Kidney (tissue), 14 donors: ENCODE data around the gene TSC22D3. TPM values are rescaled to one million over a fixed set of nuclear protein-coding genes. Genes with fewer than 3 reads are reported as not detected.
"Not testable (repeated sequence)": the region's sequence is repeated elsewhere in the genome, so short reads cannot be mapped to it uniquely, and the experiment has no call there.

ENCODE experiments used
- DNase-seq, 5 donors: peaks; one replicate each; pipeline ENCODE4 v3.0.0-alpha.2; 2013 to 2020
- FAIRE-seq: peaks from 2 replicates; lab custom pipeline; 2012; peaks lifted over from hg19 to GRCh38; lab: Jason Lieb, UNC
- H3K27ac ChIP-seq, 2 donors: one replicate each; pipeline ENCODE4 v1.7.0; 2013; ENCODE audit warnings: low read depth in 2 of 2, low read length in 2 of 2, inconsistent platforms in 1 of 2
- H3K27me3 ChIP-seq: one replicate; pipeline ENCODE4 v1.7.1; 2013; ENCODE audit warnings: low read length, inconsistent platforms; ENCODE audit not compliant: control insufficient read depth, insufficient read depth
- H3K36me3 ChIP-seq, 3 donors: one replicate each; pipeline versions ENCODE4 v1.7.0 to v1.7.1; 2013; ENCODE audit warnings: low read length in 3 of 3, control low read depth in 1 of 3, inconsistent platforms in 1 of 3; ENCODE audit not compliant: insufficient read depth in 3 of 3, control insufficient read depth in 2 of 3
- H3K4me1 ChIP-seq, 3 donors: one replicate each; pipeline versions ENCODE4 v1.7.0 to v1.7.1; 2013; ENCODE audit warnings: low read length in 3 of 3, inconsistent platforms in 1 of 3, low read depth in 1 of 3; ENCODE audit not compliant: control insufficient read depth in 2 of 3, insufficient read depth in 2 of 3
- H3K4me3 ChIP-seq, 3 donors: one replicate each; pipeline versions ENCODE4 v1.7.0 to v1.8.1; 2013; ENCODE audit warnings: low read length in 3 of 3, control low read depth in 1 of 3, inconsistent platforms in 1 of 3
- H3K9ac ChIP-seq, 3 donors: one replicate each; pipeline versions ENCODE4 v1.7.0 to v1.7.1; 2013; ENCODE audit warnings: low read length in 3 of 3, control low read depth in 1 of 3, inconsistent platforms in 1 of 3
- H3K9me3 ChIP-seq, 3 donors: one replicate each; pipeline versions ENCODE4 v1.7.0 to v1.7.1; 2013; ENCODE audit warnings: low read length in 3 of 3, control low read depth in 1 of 3, inconsistent platforms in 1 of 3; ENCODE audit not compliant: control insufficient read depth in 2 of 3, insufficient read depth in 1 of 3
- intact Hi-C: fragments of 100-400 bp; cut with DNase I; formaldehyde crosslinking; loops from one replicate; pipeline ENCODE4 v1.11.1; 2022
- polyA plus RNA-seq: library from polyadenylated mRNA; stranded (reverse); fragments of 350-450 nt; fragmentation: Illumina TruSeq; extraction: RNeasy Lipid Tissue Mini Kit (QIAGEN cat#74804); gene quantifications from one replicate; pipeline ENCODE4 v1.2.3, GENCODE V29; 2014; ENCODE audit warnings: low read depth, low replicate concordance; ENCODE audit not compliant: insufficient read depth
- total RNA-seq: library from RNA; stranded (reverse); fragmentation: NEBNext Ultra II Directional; extraction: Animal tissue kit (Norgen Biotek cat#: 25700); gene quantifications from one replicate; pipeline ENCODE4 v1.2.1, GENCODE V29; 2021
- TF ChIP-seq, protein P1 (sequence below): IDR thresholded peaks from 3 replicates; pipeline ENCODE4 v1.5.1; 2012; ENCODE audit warnings: mild to moderate bottlenecking, moderate library complexity, borderline replicate concordance; ENCODE audit not compliant: insufficient read depth; ENCODE audit errors: extremely low read depth
- donor health status: control.
- donor health status: control.
- donor health status: control.
- donor health status: control.
- donor health status: control.
- donor health status: DM: yes; HTN: yes; CAD: no.
- donor health status: Normal renal cell carcinoma (clear cell type).

The TSC22D3 gene
- total and polyA plus RNA-seq, 2 donors from 2014 or later: 160 to 320 TPM

GRCh38 chrX:107669885-107670628, 105.5 kb downstream of the TSC22D3 start:
- H3K4me1 ChIP-seq: peaks cover 0 to 15% (median 11%) of the 10 kb centered on the region in 3 donors
- H3K4me3 ChIP-seq: no peak overlapping the region
- H3K27ac ChIP-seq: no peak overlapping the region
- H3K9ac ChIP-seq: no peak overlapping the region
- TF ChIP-seq, protein P1, sequence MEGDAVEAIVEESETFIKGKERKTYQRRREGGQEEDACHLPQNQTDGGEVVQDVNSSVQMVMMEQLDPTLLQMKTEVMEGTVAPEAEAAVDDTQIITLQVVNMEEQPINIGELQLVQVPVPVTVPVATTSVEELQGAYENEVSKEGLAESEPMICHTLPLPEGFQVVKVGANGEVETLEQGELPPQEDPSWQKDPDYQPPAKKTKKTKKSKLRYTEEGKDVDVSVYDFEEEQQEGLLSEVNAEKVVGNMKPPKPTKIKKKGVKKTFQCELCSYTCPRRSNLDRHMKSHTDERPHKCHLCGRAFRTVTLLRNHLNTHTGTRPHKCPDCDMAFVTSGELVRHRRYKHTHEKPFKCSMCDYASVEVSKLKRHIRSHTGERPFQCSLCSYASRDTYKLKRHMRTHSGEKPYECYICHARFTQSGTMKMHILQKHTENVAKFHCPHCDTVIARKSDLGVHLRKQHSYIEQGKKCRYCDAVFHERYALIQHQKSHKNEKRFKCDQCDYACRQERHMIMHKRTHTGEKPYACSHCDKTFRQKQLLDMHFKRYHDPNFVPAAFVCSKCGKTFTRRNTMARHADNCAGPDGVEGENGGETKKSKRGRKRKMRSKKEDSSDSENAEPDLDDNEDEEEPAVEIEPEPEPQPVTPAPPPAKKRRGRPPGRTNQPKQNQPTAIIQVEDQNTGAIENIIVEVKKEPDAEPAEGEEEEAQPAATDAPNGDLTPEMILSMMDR: no peak
- FAIRE-seq: no peak
- intact Hi-C loops: loop anchor here (10.0 kb wide), 1 partner anchor 105 kb away; the partner anchor contains the start of genes NCBP2L and TSC22D3
- no peaks in the 10 kb centered on the region for H3K27me3 ChIP-seq
- DNase-seq: no peak
- no peaks in the 10 kb centered on the region for H3K9me3 ChIP-seq
- H3K36me3 ChIP-seq: no peaks in the 10 kb centered on the region

GRCh38 chrX:107669261-107669660, 106.3 kb downstream of the TSC22D3 start:
- Histone ChIP-seq H3K9ac (no peak overlapping the region), H3K36me3 (no peaks in the 10 kb centered on the region), H3K27me3 (no peaks in the 10 kb centered on the region), H3K4me3 (no peak overlapping the region), H3K9me3 (no peaks in the 10 kb centered on the region), H3K4me1 (peaks cover 0 to 9% (median 7%) of the 10 kb centered on the region in 3 donors), H3K27ac (no peak overlapping the region)
- intact Hi-C loops: loop anchor here (10.0 kb wide), 1 partner anchor 106 kb away; the partner anchor contains the start of genes NCBP2L and TSC22D3
- FAIRE-seq: no peak
- no peak for DNase-seq
- TF ChIP-seq, protein P1: no peak

GRCh38 chrX:107668710-107669109, 106.9 kb downstream of the TSC22D3 start:
- H3K27ac ChIP-seq, DNase-seq, H3K36me3 ChIP-seq, H3K4me3 ChIP-seq, H3K9me3 ChIP-seq, FAIRE-seq, H3K27me3 ChIP-seq, H3K4me1 ChIP-seq, H3K9ac ChIP-seq: not testable (repeated sequence)
- intact Hi-C loops: loop anchor here (10.0 kb wide), 1 partner anchor 106 kb away; the partner anchor contains the start of genes NCBP2L and TSC22D3

GRCh38 chrX:107667426-107667825, 108.2 kb downstream of the TSC22D3 start:
- Histone ChIP-seq H3K4me3 (no peak overlapping the region), H3K9me3 (no peaks in the 10 kb centered on the region), H3K27ac (no peak overlapping the region), H3K27me3 (no peaks in the 10 kb centered on the region), H3K36me3 (no peaks in the 10 kb centered on the region), H3K9ac (no peak overlapping the region), H3K4me1 (no peaks in the 10 kb centered on the region)
- TF ChIP-seq, protein P1: no peak
- no peak for FAIRE-seq
- no peak for DNase-seq
- intact Hi-C loops: loop anchor here (10.0 kb wide), 1 partner anchor 107 kb away; the partner anchor contains the start of genes NCBP2L and TSC22D3
